ENCODE results near the gene PDE3A. TPM values are rescaled to one million over a fixed set of nuclear protein-coding genes. Genes with fewer than 3 reads are reported as not detected.

The PDE3A gene
- polyA plus RNA-seq, 3 donors: 0.10 TPM; not detected in 2

DNA sequence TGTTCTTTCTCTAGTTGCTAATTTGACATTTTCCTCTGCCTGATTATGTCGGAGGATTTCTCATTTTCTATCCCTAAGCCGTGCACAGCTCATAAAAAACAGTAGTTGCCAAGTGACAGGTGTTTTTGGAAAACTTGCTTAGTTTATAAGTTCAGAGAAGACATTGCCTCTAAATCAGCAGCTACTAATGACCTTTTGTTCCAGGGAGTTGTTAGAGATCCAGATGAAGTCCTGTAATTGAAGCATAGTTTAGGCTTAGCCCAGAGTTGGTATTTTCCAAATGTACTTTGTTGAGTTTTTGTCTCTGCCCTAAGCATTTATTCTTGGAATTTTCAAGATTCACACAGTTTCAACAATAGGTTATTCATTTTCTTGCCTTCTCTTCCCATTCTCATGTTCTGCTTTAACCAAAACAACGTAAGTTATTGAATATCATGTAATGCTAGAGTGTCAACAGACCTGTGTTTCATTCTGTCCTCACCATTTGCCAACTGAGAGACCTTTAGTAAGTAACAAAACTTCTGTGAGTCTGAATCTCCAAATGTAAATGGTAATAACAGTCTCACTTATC is 216.8 kb downstream of the PDE3A start:
- Histone ChIP-seq H3K4me3 (replicated peaks in 1 of 3; ENCODE audit: low read depth in 2 of 3, low read length in 3 of 3) (no peak overlapping the region), H3K36me3 (replicated peaks in 1 of 2; ENCODE audit: control insufficient read depth in 1 of 2, insufficient read depth in 2 of 2, low read length in 2 of 2) (no peaks in the 10 kb centered on the region), H3K9me3 (replicated peaks in 1 of 2; ENCODE audit: control insufficient read depth in 1 of 2, insufficient read depth in 1 of 2, low read length in 2 of 2) (peaks cover 0 to 2% of the 10 kb centered on the region in 2 donors), H3K27me3 (ENCODE audit: control insufficient read depth in 2 of 2, insufficient read depth in 2 of 2, low read length in 2 of 2) (no peaks in the 10 kb centered on the region), H4K20me1 (ENCODE audit: insufficient read depth, low read length) (no peaks in the 10 kb centered on the region), H3K27ac (ENCODE audit: low read depth in 1 of 2, low read length in 2 of 2) (no peak overlapping the region), H3K4me2 (replicated peaks; ENCODE audit: extremely low read depth, low read length, poor library complexity, severe bottlenecking) (no peak overlapping the region), H3K79me2 (ENCODE audit: insufficient read depth, low read length) (no peaks in the 10 kb centered on the region), H3K4me1 (ENCODE audit: control insufficient read depth in 1 of 2, insufficient read depth in 2 of 2, low read length in 2 of 2) (no peaks in the 10 kb centered on the region), H3K9ac (ENCODE audit: insufficient read depth, low read length, poor library complexity, severe bottlenecking) (no peak overlapping the region), H2AFZ (ENCODE audit: insufficient read depth, low read depth, low read length, poor library complexity, severe bottlenecking) (no peak overlapping the region)
- Mint-ChIP-seq H3K36me3 (no peaks in the 10 kb centered on the region), H3K4me3 (no peak overlapping the region), H3K4me1 (no peaks in the 10 kb centered on the region), H3K27ac (no peak overlapping the region), H3K27me3 (ENCODE audit: low read depth in 3 of 3) (no peaks in the 10 kb centered on the region), H3K9me3 (peaks cover 0 to 5% (median 0%) of the 10 kb centered on the region in 7 donors)
- TF ChIP-seq CTCF (IDR thresholded peaks at IDR 0.05): no peak
- WGBS (ENCODE audit: insufficient coverage): no CpG with 5 or more reads among the region's 3 CpGs
- DNase-seq: no peak
- intact Hi-C loops (cut with micrococcal nuclease): no loop called here

GRCh38 chr12:20585913-20586312 is 217.6 kb downstream of the PDE3A start:
- Histone ChIP-seq H2AFZ (ENCODE audit: insufficient read depth, low read depth, low read length, poor library complexity, severe bottlenecking) (no peak overlapping the region), H3K27ac (ENCODE audit: low read depth in 1 of 2, low read length in 2 of 2) (no peak overlapping the region), H3K9me3 (replicated peaks in 1 of 2; ENCODE audit: control insufficient read depth in 1 of 2, insufficient read depth in 1 of 2, low read length in 2 of 2) (peaks cover 0 to 2% of the 10 kb centered on the region in 2 donors), H3K4me1 (ENCODE audit: control insufficient read depth in 1 of 2, insufficient read depth in 2 of 2, low read length in 2 of 2) (no peaks in the 10 kb centered on the region), H3K4me2 (replicated peaks; ENCODE audit: extremely low read depth, low read length, poor library complexity, severe bottlenecking) (no peak overlapping the region), H4K20me1 (ENCODE audit: insufficient read depth, low read length) (no peaks in the 10 kb centered on the region), H3K27me3 (ENCODE audit: control insufficient read depth in 2 of 2, insufficient read depth in 2 of 2, low read length in 2 of 2) (no peaks in the 10 kb centered on the region), H3K9ac (ENCODE audit: insufficient read depth, low read length, poor library complexity, severe bottlenecking) (no peak overlapping the region), H3K4me3 (replicated peaks in 1 of 3; ENCODE audit: low read depth in 2 of 3, low read length in 3 of 3) (no peak overlapping the region), H3K36me3 (replicated peaks in 1 of 2; ENCODE audit: control insufficient read depth in 1 of 2, insufficient read depth in 2 of 2, low read length in 2 of 2) (no peaks in the 10 kb centered on the region), H3K79me2 (ENCODE audit: insufficient read depth, low read length) (no peaks in the 10 kb centered on the region)
- no peak for DNase-seq
- Mint-ChIP-seq H3K9me3 (peaks cover 0 to 4% (median 0%) of the 10 kb centered on the region in 7 donors), H3K27me3 (ENCODE audit: low read depth in 3 of 3) (no peaks in the 10 kb centered on the region), H3K36me3 (no peaks in the 10 kb centered on the region), H3K4me3 (no peak overlapping the region), H3K4me1 (no peaks in the 10 kb centered on the region), H3K27ac (no peak overlapping the region)
- WGBS (ENCODE audit: insufficient coverage): 100% methylated on average over 1 of the region's 2 CpGs
- no peak for TF ChIP-seq CTCF (IDR thresholded peaks at IDR 0.05)
- intact Hi-C loops (cut with micrococcal nuclease): no loop called here

Measured in CD14-positive monocyte (primary cell).